Neuron (in vitro differentiated cells): ENCODE data around the gene CRAT.

Source experiments
- H2AFZ ChIP-seq: one replicate; pipeline ENCODE4 v1.6.1; 2013; ENCODE audit warnings: low read depth, mild to moderate bottlenecking, inconsistent platforms, low read length, moderate library complexity
- H3K27me3 ChIP-seq: one replicate; pipeline ENCODE4 v1.6.1; 2013; ENCODE audit warnings: low read length; ENCODE audit not compliant: insufficient read depth
- H3K36me3 ChIP-seq: one replicate; pipeline ENCODE4 v1.6.1; 2013; ENCODE audit warnings: low read length; ENCODE audit not compliant: insufficient read depth
- H3K4me1 ChIP-seq: one replicate; pipeline ENCODE4 v1.6.1; 2013; ENCODE audit warnings: low read length; ENCODE audit not compliant: insufficient read depth
- H3K4me3 ChIP-seq: 2 replicates; pipeline ENCODE4 v1.5.1; 2013; ENCODE audit warnings: mild to moderate bottlenecking, low read length, moderate library complexity
- H3K9me3 ChIP-seq: one replicate; pipeline ENCODE4 v1.6.1; 2013; ENCODE audit warnings: low read length

The CRAT gene

DNA sequence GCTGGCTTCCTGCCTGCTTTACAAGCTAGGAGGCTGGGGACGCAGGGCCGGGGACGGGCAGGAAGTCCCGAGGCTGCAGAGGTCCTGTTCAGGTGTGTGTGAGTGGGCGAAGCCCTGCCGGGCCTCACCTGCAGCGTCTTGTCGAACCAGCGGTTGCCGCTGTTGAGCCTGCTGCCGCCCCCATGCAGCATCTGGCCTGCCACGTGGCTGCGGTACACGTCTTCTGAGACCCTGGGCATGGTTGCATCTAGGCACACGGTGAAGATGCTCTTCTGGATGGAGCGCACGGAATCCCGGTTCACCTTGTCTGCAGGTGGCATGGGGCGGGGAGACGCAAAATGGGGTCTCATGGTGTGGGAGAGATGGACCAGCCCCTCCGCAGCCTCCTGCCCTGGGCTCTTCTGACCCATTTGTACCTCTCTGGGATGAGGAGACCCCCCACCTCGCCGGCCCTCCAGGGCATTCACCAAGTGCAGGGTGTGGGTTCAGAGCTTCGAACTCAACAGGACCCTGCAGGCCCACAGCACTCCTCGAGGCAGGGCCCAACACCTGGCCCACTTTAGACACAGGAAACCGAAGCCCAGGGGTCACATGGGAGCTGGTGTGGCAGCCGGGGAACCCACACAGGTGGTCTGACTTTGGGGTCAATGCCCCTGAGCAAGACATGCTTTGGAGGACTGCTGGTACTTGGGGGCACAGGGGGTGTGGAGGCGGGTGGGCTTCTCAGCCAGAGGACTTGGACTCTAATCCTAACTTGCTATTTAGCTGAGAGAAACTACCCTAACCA, 10.0 kb downstream of the CRAT start:
- H3K4me3 ChIP-seq, result no peak overlapping the region
- H3K4me1 ChIP-seq, result no peaks in the 10 kb centered on the region
- no peaks in the 10 kb centered on the region for H3K9me3 ChIP-seq
- H3K27me3 ChIP-seq, result no peaks in the 10 kb centered on the region
- no peak overlapping the region for H2AFZ ChIP-seq
- peaks cover 3% of the 10 kb centered on the region for H3K36me3 ChIP-seq

DNA sequence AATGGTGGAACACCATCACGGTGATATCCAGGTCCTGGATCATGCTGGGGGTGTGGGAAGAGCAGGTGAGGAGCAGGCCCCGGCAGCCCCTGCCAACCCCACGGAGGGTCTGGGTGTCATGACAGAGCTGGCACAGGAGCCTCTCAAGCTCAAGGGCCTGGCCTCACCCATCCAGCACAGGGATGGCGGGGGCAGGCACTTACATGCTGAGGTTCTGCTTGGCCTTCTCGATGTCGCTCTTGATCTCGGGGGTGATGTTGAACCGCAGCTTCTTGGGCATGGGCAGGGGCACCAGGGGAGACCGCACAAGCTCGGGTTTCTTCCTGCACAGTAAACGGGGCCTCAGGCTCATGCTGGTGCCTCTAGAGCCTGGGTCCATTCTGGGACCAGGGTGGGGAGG, 12.3 kb downstream of the CRAT start:
- no peak overlapping the region for H2AFZ ChIP-seq
- no peaks in the 10 kb centered on the region for H3K9me3 ChIP-seq
- no peaks in the 10 kb centered on the region for H3K4me1 ChIP-seq
- H3K36me3 ChIP-seq, result peaks cover 3% of the 10 kb centered on the region
- H3K4me3 ChIP-seq, result no peak overlapping the region
- H3K27me3 ChIP-seq, result no peaks in the 10 kb centered on the region

DNA sequence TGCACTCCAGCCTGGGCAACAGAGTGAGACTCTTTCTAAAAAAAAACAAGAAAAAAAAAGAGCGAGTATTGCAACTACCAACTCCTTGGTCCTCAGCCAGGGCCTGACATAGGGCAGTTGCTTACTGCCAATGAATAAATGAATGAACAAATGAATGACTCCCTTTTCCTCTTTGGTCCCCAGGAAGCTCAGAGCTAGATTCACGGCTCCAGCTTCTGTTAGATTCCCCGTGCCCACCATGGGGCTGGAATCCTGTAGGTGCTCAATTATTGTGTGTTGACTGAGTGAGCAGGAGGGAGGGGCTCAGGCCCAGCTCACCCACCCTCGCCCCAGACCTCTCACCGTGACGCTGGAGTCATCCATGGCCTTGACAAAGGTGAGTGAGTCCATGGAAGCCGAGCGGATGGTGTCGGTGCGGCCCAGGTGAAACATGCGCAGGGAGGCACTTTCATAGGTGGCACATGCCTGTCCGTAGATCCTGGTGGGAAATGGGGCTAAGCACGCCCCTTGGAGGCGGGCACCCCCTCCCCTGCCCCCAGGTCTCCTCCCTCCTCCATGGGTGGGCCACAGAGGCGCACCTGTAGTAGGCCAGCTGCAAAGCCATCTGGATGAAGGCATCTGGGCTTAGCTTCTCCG, 12.8 kb downstream of the CRAT start:
- Histone ChIP-seq H3K4me1 (no peaks in the 10 kb centered on the region), H3K36me3 (peaks cover 3% of the 10 kb centered on the region), H3K4me3 (no peak overlapping the region), H2AFZ (no peak overlapping the region), H3K27me3 (no peaks in the 10 kb centered on the region), H3K9me3 (no peaks in the 10 kb centered on the region)

DNA sequence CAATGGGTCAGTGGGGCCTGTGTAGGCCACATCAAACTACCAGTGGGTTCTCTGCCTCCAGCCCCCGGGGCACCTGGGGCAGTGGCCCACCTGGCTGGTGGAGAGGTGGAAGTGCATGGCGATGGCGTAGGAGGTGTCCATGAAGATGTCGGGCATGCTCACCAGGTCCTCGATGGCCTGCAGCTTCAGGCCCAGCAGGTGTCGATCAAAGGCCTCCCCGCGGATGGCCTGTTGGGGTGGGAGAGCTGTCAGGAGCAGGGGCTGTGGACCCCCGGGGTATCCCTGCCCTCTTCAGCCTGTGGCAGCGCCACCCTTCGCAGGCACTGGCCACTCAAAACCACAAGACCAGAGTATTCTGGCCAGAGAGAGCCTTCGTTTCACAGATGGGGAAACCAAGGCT, 14.7 kb downstream of the CRAT start:
- no peak overlapping the region for H3K4me3 ChIP-seq
- H2AFZ ChIP-seq, result no peak overlapping the region
- H3K4me1 ChIP-seq, result no peaks in the 10 kb centered on the region
- H3K27me3 ChIP-seq, result no peaks in the 10 kb centered on the region
- H3K9me3 ChIP-seq, result no peaks in the 10 kb centered on the region
- peaks cover 3% of the 10 kb centered on the region for H3K36me3 ChIP-seq

DNA sequence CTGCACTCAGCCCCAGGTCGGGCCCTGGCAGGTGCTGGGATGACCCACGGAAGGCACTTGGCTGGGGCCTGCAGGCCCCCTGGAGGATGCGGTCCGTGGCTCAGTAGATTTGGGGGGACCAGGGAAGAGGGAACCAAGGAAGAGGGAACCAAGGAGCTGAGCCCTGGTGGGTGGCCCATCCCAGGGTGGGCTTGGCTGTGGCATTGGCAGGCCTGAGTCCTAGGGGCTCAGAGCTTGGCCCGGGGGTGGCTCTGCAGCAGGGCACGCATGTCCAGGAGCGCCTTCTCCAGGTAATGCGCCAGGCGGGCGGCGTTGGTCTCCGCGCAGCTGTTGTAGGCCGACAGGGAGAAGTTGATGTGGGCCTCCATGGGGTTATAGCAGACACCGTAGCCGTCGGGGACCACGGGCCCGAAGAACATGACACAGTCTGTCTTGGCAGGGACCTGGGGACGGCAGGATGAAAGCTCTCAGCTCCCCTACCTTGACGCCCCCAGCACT, 15.4 kb downstream of the CRAT start:
- no peak overlapping the region for H2AFZ ChIP-seq
- no peaks in the 10 kb centered on the region for H3K27me3 ChIP-seq
- no peaks in the 10 kb centered on the region for H3K4me1 ChIP-seq
- H3K36me3 ChIP-seq, result peaks cover 9% of the 10 kb centered on the region
- H3K9me3 ChIP-seq, result no peaks in the 10 kb centered on the region
- H3K4me3 ChIP-seq, result no peak overlapping the region

DNA sequence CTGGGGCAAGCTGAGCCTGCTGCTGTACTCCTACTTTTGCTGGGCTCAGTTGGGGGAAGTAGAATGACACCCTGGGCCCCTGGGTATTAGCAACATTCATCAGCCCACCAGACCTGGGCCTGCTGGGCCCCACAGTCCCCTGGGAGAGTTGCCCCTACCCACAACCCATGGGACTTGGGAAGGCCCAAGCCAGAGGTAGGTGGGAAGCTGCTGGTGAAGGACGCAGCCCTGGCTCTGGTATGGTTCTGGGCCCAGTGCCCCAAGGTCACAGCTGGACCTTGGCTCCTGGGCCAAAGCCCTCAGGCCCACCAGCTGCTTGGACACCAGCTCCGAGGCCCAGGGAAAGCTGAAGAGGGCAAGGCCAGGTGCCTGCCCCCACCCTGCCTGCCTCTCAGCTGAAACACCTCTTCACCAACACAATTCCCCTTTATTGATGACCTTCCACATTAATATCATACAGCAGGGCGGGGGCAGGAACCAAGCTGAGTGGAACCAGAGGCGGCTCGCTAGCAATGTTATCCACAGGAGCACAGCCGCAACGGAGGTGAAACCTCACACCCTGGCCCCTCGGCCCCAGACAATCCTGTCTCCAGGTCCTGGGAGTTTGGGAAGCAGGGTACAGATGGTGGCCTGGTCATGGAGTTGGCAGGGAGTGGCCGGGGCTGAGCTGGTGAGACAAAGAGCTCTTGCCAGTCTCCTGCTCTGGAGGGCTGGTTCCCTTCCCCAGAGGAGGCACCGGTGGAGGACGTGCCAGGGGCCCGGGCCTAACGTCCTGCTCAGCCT, 16.0 kb downstream of the CRAT start:
- no peaks in the 10 kb centered on the region for H3K9me3 ChIP-seq
- H3K4me3 ChIP-seq, result no peak overlapping the region
- no peaks in the 10 kb centered on the region for H3K27me3 ChIP-seq
- no peaks in the 10 kb centered on the region for H3K4me1 ChIP-seq
- no peak overlapping the region for H2AFZ ChIP-seq
- peaks cover 14% of the 10 kb centered on the region for H3K36me3 ChIP-seq

DNA sequence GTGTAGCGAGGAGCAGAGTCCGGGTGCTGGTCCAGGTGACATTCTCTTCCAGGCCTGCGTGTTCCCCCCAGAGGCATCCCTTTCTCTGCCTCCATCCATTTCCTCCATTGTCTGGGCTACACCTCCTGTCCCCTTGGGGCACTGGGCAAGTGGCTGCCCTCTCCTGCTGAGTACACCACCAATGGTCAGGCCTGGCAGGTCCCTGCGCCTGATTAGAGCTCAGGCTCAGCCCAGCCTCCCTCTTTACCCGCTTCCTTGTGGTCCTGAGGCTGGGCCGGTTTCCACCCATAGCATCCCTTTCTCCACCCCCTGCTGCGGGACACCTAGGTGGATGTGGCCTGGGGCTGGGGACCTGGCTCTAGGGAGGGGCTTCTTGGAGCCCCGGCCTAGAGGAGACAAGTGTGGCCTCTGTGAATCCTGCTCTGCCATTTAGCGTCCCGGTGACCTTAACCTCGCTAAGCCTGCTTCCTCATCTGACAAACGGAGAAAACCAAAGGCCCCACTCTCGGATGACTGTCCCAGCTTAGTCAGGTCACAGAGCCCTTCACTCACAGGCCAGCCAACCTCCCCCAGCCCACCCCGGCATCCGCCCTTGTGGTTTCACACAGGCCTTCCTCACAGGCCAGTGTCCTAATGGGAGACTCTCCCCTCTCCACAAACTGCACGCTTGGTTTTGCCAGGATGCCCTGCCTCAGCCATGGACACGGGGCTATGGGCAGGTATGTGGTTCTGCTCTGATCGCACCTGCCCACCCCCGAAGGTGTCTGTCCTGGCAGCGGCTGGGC, 16.8 kb downstream of the CRAT start:
- Histone ChIP-seq H2AFZ (no peak overlapping the region), H3K4me3 (no peak overlapping the region), H3K9me3 (no peaks in the 10 kb centered on the region), H3K36me3 (peaks cover 21% of the 10 kb centered on the region), H3K4me1 (no peaks in the 10 kb centered on the region), H3K27me3 (no peaks in the 10 kb centered on the region)

DNA sequence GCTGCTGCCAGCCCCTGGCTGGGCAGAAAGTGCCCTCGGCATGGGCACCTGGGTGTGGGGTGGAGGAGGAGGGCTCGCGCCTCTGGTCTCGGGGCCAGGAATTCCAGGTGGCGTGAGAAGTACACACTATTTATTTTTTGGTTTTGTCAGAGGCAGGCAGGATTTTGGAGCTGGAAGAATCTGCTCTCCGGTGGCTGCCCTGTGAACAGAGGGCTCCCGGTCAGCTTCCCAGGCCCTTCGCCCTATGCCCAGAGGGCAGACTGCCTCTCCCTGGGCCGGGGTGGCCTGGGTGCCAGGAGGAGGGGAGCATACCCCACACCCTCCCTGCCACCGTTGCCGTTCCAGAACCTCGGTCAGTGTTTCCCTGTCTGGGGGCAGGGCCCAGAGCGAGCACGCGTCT, 21.3 kb downstream of the CRAT start:
- Histone ChIP-seq H3K27me3 (no peaks in the 10 kb centered on the region), H3K9me3 (no peaks in the 10 kb centered on the region), H3K4me1 (no peaks in the 10 kb centered on the region), H2AFZ (no peak overlapping the region), H3K36me3 (peaks cover 50% of the 10 kb centered on the region), H3K4me3 (no peak overlapping the region)

DNA sequence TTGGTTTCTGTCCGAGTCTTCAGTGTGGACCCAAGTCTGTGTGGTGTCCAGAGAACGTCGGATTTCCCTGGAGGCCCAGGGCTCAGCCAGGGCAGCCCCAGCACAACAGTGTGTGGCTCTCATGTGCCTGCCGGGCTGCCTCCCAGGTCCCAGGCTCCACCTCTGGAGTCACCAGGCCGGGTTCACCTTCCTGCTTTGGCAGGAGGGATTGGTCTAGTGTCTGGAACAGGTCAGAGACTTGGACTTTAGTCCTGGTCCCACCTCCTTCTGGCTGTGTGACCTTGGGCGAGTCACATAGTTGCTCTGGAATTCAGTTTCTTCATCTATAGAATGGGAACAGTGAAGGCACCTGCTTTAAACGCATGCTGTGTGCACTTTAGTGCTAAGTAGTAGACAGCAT, 26.5 kb downstream of the CRAT start:
- Histone ChIP-seq H2AFZ (no peak overlapping the region), H3K27me3 (no peaks in the 10 kb centered on the region), H3K4me1 (peaks cover 19% of the 10 kb centered on the region), H3K36me3 (peaks cover 39% of the 10 kb centered on the region), H3K4me3 (no peak overlapping the region), H3K9me3 (no peaks in the 10 kb centered on the region)

DNA sequence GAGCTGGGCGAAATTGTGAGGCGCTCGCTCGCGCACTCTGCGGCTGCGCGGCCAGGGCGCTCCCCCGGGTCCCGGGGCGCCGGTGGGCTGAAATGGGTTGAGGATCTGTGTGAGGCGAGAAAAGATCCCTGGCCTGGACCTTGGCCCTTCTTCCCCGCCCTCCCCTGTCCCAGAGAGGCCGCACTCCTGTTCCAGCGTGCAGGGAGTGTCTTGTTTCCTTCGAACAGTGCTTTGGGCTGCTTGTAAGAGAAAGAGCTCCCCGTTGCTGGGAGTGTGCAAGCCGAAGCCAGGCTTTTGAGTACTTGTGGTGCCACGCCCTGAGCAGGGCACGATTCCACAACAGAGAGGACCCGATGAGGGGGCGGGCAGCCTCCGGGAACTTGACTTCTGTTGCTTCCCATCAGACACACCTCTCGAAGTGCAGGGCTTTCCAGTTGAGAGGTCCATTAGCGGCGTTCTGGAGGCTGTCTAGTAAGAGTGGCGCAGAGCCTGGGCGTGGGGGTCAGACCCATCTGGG, 29.1 kb downstream of the CRAT start:
- peak overlapping the region; percentile 67 for H3K4me3 ChIP-seq
- H3K27me3 ChIP-seq, result no peaks in the 10 kb centered on the region
- H2AFZ ChIP-seq, result peak overlapping the region; percentile 83
- peaks cover 19% of the 10 kb centered on the region for H3K4me1 ChIP-seq
- H3K9me3 ChIP-seq, result no peaks in the 10 kb centered on the region
- peaks cover 21% of the 10 kb centered on the region for H3K36me3 ChIP-seq

DNA sequence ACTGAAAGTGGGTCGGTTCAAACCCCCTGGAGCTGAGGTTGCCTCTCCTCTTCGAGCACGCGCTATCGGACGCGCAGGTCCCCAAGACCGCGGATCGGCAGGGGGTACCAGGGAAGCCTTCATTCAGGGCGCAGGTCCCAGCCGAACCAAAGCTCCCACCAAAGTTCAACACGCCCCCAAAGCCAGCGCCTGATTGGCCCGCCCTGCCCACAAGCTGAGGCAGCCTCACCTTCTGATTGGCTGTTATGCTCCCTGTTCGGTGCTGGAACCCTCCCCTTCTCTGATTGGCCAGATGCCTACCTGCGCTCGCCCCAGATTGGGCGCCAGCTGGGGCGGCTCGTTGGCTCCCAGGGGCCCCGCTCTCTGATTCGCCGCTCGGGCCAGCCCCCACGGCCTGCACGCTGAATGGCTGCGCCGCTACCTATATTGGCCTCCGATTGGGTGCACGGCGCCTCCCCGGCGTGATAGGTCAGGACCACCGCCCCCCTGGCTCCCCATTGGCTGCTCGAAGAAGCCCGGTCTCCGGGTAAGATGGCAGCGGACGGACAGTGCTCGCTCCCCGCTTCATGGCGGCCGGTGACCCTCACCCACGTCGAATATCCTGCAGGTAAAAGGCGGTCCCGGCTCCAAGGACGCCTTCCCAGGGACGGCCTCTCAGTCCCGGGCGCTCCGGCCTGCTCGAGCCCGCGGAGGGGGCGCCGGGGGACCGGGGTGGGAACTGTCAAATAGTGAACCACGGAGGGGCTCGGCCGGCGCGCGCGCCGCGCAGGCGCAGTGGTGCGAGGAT, 29.8 kb downstream of the CRAT start, which contains the start of gene DOLPP1:
DOLPP1 (plus strand) TSS at position 511 of the 787 bp plus-strand sequence; CDS start at position 532, 21 bp downstream.
- Histone ChIP-seq H3K4me1 (peaks cover 19% of the 10 kb centered on the region), H3K27me3 (no peaks in the 10 kb centered on the region), H2AFZ (peak within 1 kb of the TSS; percentile 83), H3K9me3 (no peaks in the 10 kb centered on the region), H3K4me3 (peak within 1 kb of the TSS; percentile 67), H3K36me3 (peaks cover 16% of the 10 kb centered on the region)

DNA sequence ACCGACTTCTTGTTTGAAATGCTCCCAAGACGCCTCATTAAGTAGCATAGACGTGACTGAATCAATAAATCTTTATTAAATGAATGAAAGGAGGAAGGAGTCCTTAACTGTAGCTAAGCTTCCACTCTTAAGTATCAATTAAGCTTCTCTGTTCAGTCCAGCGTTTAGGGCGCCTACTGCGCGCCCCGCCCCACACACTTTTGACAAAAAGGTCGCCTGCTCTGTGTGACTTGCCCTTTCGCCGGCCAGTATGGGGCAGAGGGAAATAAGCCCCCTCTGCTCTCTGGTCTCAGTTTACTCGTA, 30.3 kb downstream of the CRAT start:
- H3K36me3 ChIP-seq, result peaks cover 10% of the 10 kb centered on the region
- H2AFZ ChIP-seq, result peak overlapping the region; percentile 11
- H3K4me3 ChIP-seq, result peak overlapping the region; percentile 67
- peaks cover 19% of the 10 kb centered on the region for H3K4me1 ChIP-seq
- H3K27me3 ChIP-seq, result no peaks in the 10 kb centered on the region
- no peaks in the 10 kb centered on the region for H3K9me3 ChIP-seq
